C4-2B (cell line): ENCODE results near the gene LETM1.

Experiments used
- CTCF ChIP-seq: fragments of 450-650 bp; conservative IDR thresholded peaks from 2 replicates; pipeline ENCODE4 v1.5.1; 2017; ENCODE audit warnings: mild to moderate bottlenecking
- ZFX ChIP-seq: fragments of 450-650 bp; IDR thresholded peaks from 2 replicates; pipeline ENCODE4 v1.6.1; 2017

GRCh38 chr4:1797861-1798579, 57.9 kb downstream of the LETM1 start:
- TF ChIP-seq CTCF = no peak
- no peak for TF ChIP-seq ZFX
